ENCODE measurements around the gene RNF32. TPM values are rescaled to one million over a fixed set of nuclear protein-coding genes. Genes with fewer than 3 reads are reported as not detected.
A peak's percentile ranks its signal among the peaks of the same experiment; 100 is the strongest.
"Not testable (repeated sequence)": the region's sequence is repeated elsewhere in the genome, so short reads cannot be mapped to it uniquely, and the experiment has no call there.

RNF32 gene
- polyA plus RNA-seq, 4 donors, result 1.1 to 4.4 (median 3.0) TPM

GRCh38 chr7:156639426-156640256, 933 bp upstream of the RNF32 start:
- peak in 1 of 4 donors; percentile 31 for DNase-seq (ENCODE audit: low read depth in 4 of 4, low spot score in 3 of 4)

- DNase-seq (ENCODE audit: low read depth in 4 of 4, low spot score in 3 of 4), result no peak
These were observed 443 bp downstream of the RNF32 start for GRCh38 chr7:156640949-156641485.

DNA sequence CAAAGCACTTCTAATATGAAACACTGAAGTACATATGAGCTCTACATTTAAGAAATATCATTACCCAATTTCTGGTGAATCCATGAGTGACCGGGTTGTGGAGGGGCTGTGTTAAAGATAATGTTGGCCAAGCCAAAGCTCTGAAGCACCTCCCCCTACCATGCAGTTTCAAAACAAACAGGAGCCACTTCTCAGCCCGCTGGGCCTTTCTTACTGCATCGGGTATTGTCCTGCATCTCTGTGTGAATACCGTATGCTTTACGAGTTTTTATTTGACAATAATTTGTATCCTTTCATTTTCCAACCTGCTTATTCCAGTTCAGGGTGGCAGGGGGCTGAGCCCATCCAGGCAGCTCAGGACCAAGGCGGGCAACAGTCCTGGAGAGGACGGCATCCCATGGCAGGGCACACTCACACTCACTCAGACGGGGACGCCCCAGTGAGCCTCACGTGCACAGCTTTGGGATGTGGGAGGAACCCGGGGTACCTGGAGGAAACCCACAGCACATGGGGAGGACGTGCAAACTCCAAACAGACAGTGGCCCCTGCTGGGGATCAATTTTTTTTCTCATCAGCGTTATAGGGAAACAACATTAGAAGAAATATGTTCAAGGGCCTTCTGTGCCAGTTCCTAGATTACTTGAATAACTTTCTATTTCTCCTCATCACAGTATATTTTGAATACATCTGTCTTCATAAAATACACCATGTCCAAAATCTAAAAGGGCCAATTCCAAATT, 1.9 kb downstream of the RNF32 start:
- DNase-seq (ENCODE audit: low read depth in 4 of 4, low spot score in 3 of 4), result no peak

- not testable (repeated sequence) for DNase-seq (ENCODE audit: low read depth in 4 of 4, low spot score in 3 of 4)
These were observed 6.8 kb downstream of the RNF32 start for GRCh38 chr7:156647330-156647729.

DNA sequence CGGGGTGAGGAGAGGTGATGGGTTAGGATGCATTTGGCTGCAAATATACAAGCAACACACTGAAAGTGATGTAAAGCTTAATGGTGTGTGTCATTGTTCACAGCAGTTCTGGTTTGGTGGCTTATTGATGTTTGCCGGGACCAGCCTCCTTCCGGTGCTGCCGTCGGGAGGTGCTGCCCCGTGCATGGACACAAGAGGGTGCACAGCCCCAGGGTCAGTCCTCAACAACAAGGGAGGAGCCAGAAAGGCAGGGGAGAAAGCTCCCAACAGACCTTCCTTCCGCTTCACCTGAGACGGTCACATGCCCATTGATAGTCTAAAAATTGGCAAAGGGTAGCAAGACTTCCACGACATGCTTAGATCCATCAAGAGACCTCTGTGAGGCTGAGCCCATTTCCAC, 9.5 kb downstream of the RNF32 start:
- DNase-seq (ENCODE audit: low read depth in 4 of 4, low spot score in 3 of 4), result no peak

GRCh38 chr7:156651474-156651873, 10.9 kb downstream of the RNF32 start:
- no peak for DNase-seq (ENCODE audit: low read depth in 4 of 4, low spot score in 3 of 4)

GRCh38 chr7:156652886-156653568, 12.5 kb downstream of the RNF32 start:
- no peak for DNase-seq (ENCODE audit: low read depth in 4 of 4, low spot score in 3 of 4)

GRCh38 chr7:156654511-156655234, 14.1 kb downstream of the RNF32 start:
- no peak for DNase-seq (ENCODE audit: low read depth in 4 of 4, low spot score in 3 of 4)

DNA sequence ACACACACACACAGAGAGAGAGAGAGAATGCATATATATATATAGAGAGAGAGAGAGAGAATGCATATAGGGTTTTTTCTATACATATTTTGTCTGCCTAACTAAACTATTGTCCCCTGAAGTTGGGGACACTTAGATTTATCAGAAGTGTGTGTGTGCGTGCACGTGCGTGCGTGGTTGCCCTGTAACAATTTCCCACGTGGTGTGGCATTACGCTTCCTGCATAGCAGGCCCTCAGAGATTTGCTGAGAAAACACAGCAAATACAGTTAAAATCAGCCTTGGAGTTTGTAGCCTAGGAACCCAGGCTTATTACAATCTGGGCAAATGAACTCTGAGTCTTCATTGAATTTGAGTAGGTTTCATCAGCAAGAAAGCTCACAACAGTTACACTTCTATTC, 14.7 kb downstream of the RNF32 start:
- DNase-seq (ENCODE audit: low read depth in 4 of 4, low spot score in 3 of 4), result no peak

- DNase-seq (ENCODE audit: low read depth in 4 of 4, low spot score in 3 of 4), result no peak
These were observed 15.4 kb downstream of the RNF32 start for GRCh38 chr7:156655983-156656382.

DNA sequence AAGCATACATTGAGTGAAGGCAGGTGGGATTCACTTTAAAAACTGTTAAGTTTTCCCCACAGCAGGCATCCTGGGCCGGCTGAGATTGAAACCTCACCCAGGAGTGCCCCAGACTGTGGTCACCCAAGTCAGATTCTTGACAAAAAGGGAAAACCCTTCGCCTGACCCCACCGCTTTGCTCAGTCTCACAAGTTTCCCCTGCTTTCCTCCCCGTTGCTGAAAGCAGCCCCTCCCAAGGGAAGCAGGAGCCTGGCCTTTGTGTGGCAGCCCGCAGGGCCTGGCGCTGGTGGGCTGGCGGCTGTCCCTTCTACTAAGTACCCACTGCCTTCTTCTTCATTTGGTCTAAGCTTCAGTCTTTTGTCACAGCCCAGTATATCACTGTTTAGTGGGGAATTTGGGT, 16.0 kb downstream of the RNF32 start:
- no peak for DNase-seq (ENCODE audit: low read depth in 4 of 4, low spot score in 3 of 4)

- DNase-seq (ENCODE audit: low read depth in 4 of 4, low spot score in 3 of 4), result no peak
These were observed 17.1 kb downstream of the RNF32 start for GRCh38 chr7:156657681-156658080.

- DNase-seq (ENCODE audit: low read depth in 4 of 4, low spot score in 3 of 4), result no peak
These were observed 18.6 kb downstream of the RNF32 start for GRCh38 chr7:156659203-156659602.

DNA sequence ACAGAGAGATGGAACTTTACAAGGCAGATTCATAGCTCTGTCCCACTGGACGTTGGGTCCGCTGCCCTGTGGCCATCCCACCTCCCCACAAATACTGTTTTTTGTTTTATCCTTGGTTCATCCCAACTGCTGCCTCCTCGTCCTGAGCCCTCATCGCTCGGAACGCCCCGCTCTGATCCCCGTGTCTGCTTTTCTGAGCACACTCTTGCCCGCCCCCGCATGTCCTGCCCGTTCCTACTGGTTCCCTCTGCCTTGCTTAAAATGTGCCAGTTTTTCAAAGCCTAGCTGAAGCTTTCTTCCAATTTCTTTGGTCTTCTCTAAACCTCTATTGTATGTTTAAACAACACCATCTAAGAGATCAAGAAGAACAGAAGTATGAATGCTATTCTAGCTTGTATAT, 19.4 kb downstream of the RNF32 start:
- no peak for DNase-seq (ENCODE audit: low read depth in 4 of 4, low spot score in 3 of 4)

DNA sequence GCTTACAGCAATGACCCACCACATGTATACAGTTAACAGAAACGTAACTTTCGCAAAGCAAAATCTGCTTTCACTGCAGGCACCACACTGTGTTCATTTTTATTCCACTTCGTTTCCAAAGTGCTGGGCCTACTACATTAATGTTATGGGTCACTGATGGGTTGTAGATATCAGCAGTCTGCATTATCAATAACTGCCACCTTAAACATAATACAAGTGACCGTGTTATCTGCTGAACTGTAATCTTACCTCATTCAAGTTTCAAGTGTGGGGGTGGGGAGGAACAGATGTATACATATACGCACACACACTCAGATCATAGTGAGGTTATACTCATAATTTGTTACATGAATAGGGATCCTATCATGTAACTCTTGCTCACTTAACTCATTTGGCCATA, 21.1 kb downstream of the RNF32 start:
- no peak for DNase-seq (ENCODE audit: low read depth in 4 of 4, low spot score in 3 of 4)

GRCh38 chr7:156662277-156662676, 21.7 kb downstream of the RNF32 start:
- no peak for DNase-seq (ENCODE audit: low read depth in 4 of 4, low spot score in 3 of 4)

GRCh38 chr7:156665101-156665500, 24.5 kb downstream of the RNF32 start:
- DNase-seq (ENCODE audit: low read depth in 4 of 4, low spot score in 3 of 4), result no peak

- no peak for DNase-seq (ENCODE audit: low read depth in 4 of 4, low spot score in 3 of 4)
These were observed 26.0 kb downstream of the RNF32 start for GRCh38 chr7:156666368-156667109.

DNA sequence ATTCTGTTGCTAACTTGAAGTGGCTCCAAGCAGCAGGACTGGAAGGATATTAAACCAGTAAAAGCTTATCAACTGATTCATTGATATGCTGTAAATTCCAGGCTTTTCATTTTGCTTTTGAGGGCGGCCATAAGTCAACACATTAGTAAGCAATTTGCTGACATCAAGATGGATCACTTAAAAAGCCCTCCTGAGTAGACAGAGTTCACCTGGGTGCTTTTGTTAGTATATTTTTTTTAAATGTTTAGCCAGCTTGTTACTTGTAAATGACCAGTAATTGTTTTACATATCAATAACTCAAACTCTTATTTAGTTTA, 26.5 kb downstream of the RNF32 start:
- DNase-seq (ENCODE audit: low read depth in 4 of 4, low spot score in 3 of 4), result no peak

- DNase-seq (ENCODE audit: low read depth in 4 of 4, low spot score in 3 of 4), result no peak
These were observed 27.7 kb downstream of the RNF32 start for GRCh38 chr7:156668130-156668741.
